Posterior vena cava (tissue), 2 donors: ENCODE results near the gene PLEKHA8. TPM values are rescaled to one million over a fixed set of nuclear protein-coding genes. Genes with fewer than 3 reads are reported as not detected.

Experiments used
- DNase-seq: peaks from one replicate; pipeline ENCODE4 v3.0.0-alpha.2; 2020; ENCODE audit warnings: low spot score
- intact Hi-C, 2 donors: fragments of 100-400 bp; cut with DNase I; formaldehyde crosslinking; loops; one replicate each; pipeline versions ENCODE4 v1.14.1 to v1.14.2; 2022 to 2023
- total RNA-seq, 2 donors: library from RNA; stranded (reverse); fragmentation: NEBNext Ultra II Directional; extraction: Animal tissue kit (Norgen Biotek cat#: 25700); gene quantifications; one replicate each; pipeline ENCODE4 v1.2.1, GENCODE V29; 2021
- donor health status: DM: yes; HTN: yes; CAD: no.
- donor health status: DM: yes; HTN: yes; CAD: no.

Gene PLEKHA8
- total RNA-seq, 2 donors from 2014 or later, result 11.1 to 13.0 TPM

DNA sequence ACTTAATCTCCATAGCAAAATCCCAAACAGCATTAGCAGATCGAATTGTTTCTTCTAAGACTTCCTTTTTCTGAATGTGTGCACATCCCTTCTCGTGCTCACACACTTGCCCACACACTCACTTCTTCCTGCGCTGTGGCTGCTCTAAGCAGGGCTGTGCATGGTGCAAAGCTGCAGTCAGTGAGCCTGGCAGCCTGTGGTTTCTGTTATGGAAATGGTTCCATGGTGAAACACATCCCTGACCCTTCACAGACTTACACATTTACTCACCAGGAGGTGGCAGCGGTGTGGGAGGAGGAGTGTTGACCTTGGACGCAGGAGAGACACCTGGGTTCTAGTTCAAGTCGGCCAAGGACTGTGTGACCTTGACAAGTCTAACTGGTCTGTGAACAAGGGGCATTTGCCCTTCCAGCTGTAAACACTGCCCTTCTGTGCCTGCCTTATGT is 131.5 kb downstream of the PLEKHA8 start:
- intact Hi-C loops, result loop anchor here in 1 of 2 donors (10.0 kb wide), 1 partner anchor 405 kb away; no protein-coding TSS in a partner anchor
- DNase-seq, result no peak

DNA sequence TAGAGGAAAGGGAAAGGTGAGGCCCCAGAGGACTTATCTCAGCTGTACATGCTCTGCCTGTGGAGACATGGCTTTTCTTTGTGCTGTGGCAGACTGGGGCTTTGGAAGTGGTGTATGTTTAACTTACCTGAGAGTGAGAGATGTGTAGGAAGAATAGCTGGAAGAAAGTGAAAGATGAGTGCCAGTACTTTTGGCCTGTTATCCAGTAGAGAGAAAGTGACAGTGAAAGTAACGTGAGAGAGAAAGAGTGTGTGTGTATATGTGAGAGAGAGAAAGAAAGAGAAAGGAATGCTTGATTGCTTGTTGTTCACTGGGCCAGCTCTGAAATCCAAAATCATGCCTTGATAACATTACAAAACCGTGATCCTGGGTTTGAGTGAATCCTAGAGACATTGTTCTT is 132.1 kb downstream of the PLEKHA8 start:
- intact Hi-C loops, result loop anchor here in 1 of 2 donors (10.0 kb wide), 1 partner anchor 404 kb away; no protein-coding TSS in a partner anchor
- DNase-seq, result no peak

DNA sequence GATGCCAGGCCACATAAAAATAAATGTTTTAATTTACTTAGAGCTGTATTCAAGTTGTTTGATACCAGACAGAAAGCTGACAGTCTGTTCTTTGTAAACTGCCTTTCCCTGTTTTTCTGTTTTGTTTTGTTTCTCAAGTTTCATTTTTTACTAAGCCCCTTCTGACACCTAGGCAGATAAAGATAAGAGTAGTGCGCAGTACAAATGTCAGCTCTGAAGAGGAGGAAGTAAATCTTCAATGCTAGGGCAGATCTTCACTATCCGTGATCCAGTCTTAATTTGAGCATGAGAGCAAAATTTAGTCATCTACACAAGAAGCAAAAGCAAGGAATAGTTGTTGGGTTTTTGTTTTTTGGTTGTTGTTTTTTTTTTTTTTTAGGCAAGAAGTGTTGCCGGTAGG is 133.9 kb downstream of the PLEKHA8 start:
- intact Hi-C loops, result loop anchor here in 1 of 2 donors (10.0 kb wide), 1 partner anchor 403 kb away; no protein-coding TSS in a partner anchor
- no peak for DNase-seq

DNA sequence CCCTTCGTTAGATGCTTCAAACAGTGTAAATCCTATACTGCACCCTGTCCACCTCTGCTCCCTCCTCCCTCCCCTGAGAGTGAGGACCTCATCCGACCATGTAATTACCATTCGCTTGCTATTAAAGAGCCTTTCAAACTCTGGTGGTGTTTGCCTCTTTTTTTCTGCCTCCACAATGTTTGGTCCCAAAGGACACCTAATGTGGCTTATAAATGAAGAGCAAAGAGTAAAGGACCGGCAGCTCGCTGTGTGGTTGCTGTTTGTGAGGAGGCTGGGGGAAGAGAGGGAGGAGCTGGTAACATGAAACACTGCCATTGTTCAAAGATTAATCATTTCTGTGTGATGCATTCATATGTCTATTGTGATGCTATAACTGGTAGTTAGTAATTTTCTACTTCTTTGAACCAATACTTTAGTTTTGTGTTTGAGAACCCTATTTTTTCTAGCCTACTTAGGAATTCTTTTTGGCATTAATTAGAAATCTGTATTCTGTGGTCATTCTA is 134.5 kb downstream of the PLEKHA8 start:
- intact Hi-C loops, result loop anchor here in 1 of 2 donors (10.0 kb wide), 1 partner anchor 402 kb away; no protein-coding TSS in a partner anchor
- no peak for DNase-seq

DNA sequence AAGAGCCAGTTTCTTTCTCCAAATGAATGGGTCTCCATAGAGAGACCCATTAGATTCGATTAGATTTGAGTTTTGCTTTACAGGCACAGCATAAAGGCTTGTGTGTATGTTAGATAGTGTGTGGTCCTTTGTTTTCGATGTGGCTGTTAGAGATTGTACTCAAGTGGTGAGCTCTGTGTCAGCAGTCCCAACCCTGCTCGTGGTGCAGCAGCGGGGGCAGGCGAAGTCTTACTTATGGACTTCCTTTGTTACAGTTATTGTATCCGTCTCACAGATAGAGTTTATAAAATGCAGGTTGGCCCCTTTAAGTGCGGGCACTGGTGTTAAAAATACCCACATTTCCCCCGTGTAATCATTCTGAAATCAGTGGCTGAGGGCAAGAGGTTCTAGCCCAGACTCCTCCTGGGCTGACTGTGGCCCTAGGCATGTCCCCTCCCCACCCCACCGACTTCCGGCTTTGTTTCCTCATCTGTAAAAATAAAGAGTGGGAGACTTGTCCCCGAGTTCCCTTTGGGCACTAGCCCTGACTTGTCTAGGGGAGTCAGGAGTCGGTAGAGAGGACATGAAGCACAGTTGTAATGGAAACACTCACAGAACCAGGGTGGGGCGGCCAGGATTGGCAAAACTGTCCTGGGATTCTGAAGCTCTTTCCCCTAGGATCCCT is 135.2 kb downstream of the PLEKHA8 start:
- intact Hi-C loops, result loop anchor here in 1 of 2 donors (10.0 kb wide), 1 partner anchor 401 kb away; no protein-coding TSS in a partner anchor
- DNase-seq, result no peak

DNA sequence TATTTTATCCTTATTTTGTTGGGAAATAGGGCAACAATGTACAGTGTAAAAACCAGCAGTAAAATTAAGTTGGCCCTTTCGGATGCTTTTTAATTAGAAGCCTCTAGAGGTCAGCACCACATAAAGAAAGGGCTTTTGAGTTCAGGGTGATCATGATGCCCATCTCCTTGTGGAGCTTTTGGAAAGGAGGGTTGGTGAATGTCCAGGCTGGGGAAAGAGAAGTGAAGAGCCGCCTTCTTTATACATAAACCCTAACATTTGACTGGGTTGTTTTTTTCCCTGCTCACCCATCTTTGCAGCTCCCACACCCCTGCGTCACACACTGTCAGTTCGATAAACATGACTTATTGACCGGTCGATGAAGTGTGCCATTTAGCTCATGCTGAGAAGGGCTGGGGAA is 136.4 kb downstream of the PLEKHA8 start:
- no peak for DNase-seq
- intact Hi-C loops, result loop anchor here in 1 of 2 donors (10.0 kb wide), 1 partner anchor 400 kb away; no protein-coding TSS in a partner anchor

DNA sequence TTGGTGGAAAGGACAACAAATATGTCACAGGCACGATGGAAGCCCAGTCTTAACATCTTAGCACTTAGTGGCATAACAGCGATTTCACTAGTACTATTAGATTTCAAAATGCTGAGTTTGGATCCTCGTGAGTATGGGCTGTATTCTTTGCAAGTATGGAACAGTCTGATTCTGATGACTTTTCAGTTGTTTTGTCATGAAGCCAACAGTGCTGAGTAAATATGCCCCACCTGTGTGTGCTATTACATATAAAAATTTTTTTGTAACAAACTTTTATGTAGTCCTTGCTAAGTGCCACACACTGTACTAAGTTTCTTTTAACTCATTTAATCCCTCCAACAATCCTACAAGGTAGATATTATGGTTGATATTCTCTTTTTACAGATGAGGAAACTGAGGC is 137.4 kb downstream of the PLEKHA8 start:
- no peak for DNase-seq
- intact Hi-C loops, result loop anchor here in 1 of 2 donors (5.0 to 10.0 kb wide), 3 partner anchors 117 to 399 kb away; partner anchors contain the start of gene ZNRF2

DNA sequence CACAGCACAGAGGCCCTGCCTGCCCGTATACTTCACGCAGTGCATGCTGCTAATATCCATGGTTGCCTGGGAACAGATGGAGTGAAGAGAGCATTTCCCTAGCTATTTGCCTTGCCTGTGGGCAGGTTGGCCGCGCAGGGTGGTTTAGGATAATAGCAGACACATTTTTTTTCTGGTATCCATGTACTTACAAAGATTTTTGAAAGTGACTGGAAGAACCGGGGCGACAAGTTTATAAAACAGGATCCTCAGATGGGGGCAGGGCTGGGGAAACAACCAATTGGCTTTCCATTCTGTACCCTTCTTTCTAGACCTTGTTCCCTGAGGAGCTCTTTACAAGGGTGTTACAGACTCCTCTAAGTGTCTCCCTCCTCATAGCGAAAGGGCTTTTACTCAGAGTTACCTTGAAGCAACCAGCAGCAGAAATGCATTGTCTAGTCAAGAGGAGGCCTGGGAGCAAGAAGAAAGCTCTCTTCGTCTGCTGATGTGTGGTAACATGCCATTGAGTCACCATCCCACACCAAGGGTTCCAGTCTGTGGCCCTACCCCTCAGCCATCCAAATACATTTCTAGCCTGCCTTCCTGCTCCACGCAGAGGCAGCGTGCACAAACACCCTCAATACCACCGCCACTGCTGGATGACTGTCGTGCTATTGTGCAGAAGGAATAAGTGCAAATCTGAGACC is 138.1 kb downstream of the PLEKHA8 start:
- intact Hi-C loops, result loop anchor here in 1 of 2 donors (5.0 to 10.0 kb wide), 3 partner anchors 116 to 399 kb away; partner anchors contain the start of gene ZNRF2
- no peak for DNase-seq

DNA sequence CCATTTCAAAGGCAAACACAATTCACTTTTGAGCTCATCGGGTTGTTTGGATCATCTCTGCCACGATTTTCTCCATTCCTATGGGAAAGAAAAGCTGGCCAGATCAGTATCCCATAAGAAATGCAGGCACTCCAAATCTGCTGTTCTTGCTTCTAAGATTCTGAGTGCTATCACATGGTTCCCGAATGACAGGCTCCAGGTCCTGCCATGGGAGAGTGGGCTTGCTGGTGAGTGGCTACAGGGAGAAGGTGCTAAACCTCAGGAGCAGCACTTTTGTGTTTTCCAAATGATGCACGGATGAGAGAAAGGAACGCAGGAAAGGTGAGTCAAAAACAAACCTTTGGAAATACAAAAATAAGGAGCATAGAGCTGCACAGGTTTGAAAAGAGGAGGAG is 138.6 kb downstream of the PLEKHA8 start:
- intact Hi-C loops, result loop anchor here in 1 of 2 donors (5.0 to 10.0 kb wide), 3 partner anchors 115 to 398 kb away; partner anchors contain the start of gene ZNRF2
- DNase-seq, result no peak

DNA sequence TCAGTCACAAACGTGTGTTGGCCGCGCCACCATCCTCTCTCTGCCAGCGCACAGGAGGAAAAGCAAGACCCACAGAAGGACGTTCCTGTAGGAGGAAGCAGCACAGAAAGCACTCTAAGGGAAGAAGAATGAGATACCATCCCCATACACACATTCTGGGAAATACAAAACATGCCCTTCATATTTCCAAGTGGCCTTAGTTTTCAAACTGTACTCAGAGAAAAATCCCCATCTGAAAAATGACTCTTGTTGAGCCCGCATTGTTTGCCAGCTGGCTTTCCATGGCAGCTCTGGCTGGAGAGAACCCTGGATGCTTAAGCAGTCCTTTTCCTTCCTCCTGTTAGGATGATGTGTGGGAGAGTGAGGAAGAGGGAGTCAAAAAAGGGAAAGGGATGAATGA is 139.7 kb downstream of the PLEKHA8 start:
- no peak for DNase-seq
- intact Hi-C loops, result loop anchor here in 1 of 2 donors (5.0 to 10.0 kb wide), 3 partner anchors 114 to 397 kb away; partner anchors contain the start of gene ZNRF2

DNA sequence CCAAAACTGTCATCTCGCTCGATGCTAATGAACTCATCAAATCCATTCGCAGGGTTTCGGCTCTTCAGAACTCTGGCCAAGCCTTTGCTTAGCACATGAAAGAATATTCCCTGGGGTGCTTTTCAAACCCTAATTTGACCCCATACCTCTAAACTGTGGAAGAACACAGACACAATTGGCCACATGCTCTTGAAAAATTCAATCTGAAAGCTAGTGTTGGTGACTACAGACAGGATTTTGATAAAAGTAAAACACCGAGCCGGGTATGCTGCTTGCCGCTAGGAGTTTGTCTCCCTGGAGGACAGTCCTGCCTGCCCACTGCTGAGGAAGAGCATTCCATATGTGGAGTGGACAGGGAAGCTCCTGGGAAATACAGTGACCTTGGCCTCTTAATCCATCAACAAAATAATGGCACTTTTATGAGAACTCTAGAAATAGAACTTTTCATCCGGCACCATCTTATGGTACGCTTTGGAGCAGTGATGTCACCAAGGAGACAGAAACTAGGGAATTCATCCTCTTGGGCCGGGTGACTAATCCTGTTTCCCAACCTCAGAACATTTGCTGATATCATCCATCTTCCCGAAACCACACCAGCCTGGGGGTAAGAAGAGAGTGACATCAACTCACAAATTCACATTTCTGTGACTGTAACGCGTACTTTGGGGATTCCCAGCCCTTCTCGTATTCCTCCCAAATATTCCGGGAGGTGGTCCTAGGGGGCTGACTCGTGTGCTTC is 140.8 kb downstream of the PLEKHA8 start:
- intact Hi-C loops, result loop anchor here in 1 of 2 donors (5.0 to 10.0 kb wide), 3 partner anchors 113 to 396 kb away; partner anchors contain the start of gene ZNRF2
- DNase-seq, result no peak

DNA sequence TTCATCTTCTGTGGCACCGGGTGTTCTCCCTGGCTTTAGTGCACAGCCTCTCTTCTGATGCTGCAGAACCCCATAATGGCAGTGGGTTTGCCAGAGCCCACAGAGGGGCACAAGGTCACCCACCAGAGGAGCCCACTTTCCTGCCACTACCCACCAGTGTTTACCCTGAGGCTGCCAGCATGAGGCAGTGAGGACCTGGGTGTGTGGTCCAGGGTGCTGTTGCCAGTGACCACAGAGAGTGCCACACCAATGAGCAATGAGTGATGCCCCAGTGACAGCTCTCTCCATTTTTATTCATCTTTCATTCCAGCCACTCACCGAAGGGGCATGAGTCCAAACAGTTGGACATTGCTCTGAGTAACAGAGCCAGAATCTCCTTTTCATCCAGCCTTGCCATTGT is 141.4 kb downstream of the PLEKHA8 start:
- intact Hi-C loops, result loop anchor here in 1 of 2 donors (5.0 to 10.0 kb wide), 3 partner anchors 113 to 395 kb away; partner anchors contain the start of gene ZNRF2

DNA sequence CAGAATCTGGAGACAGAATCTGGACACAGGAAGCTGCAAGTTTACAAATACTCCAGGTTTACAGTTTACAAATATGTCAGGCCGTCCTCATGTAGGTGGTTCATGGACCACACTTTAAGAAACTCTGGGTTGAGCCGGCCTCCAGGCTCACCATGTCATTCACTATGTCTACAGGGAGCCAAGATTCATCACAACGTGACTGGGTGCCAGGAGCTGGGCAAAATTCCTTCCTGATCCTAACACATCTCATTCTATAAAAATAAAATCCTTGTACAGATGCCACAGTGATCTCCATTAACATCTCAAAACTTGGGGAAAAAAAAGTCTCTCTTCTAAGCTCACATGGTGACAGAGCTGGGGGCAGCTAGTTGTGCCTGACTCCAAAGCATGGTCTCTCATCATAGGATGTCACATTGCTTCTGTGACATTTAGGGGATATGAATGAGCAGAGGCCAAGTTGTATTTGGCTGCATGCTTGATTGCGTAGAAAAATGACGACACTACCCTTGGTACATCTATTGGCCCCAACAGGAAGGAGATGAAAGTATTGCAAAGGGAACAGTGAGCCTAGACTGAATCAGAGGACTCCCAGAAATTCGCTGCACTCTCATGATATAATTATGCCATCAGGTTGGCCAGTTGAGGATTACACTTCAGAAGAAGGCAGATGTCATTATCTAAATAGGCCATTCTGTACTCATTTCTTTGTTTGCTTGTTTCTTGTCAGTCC is 142.4 kb downstream of the PLEKHA8 start:
- intact Hi-C loops, result no loop called here
- no peak for DNase-seq

More for the DNA sequence above, 141.4 kb downstream of the PLEKHA8 start:
- DNase-seq, result no peak

DNA sequence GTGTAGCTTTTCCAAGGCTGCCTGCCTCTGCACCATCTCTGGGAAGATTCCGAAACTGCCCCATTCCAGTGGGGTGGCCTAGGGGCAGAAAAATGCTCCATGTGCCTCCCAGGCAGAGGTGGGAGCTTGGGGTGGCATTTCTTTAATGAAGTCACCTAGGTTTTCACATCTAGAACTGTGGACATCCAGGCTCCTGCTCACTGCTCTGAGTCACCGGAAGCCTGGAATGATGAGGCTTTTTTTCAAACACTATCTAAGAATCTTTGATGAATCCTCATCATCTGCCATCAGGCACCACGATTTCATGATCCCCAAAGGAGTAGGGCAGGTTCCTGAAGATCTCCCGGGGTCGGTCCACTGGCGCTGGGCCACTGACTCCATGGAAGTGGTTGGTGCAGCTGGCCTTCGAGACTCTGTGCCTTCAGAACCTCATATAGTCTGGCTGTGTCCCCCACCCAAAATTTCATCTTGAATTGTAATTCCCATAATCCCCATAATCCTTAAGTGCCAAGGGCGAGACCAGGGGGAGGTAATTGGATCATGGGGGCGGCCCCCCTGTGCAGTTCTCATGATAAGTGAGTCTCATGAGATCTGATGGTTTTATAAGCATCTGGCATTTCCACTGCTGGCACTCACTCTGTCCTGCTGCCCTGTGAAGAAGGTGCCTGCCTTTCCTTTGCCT is 143.7 kb downstream of the PLEKHA8 start:
- intact Hi-C loops, result no loop called here
- no peak for DNase-seq

DNA sequence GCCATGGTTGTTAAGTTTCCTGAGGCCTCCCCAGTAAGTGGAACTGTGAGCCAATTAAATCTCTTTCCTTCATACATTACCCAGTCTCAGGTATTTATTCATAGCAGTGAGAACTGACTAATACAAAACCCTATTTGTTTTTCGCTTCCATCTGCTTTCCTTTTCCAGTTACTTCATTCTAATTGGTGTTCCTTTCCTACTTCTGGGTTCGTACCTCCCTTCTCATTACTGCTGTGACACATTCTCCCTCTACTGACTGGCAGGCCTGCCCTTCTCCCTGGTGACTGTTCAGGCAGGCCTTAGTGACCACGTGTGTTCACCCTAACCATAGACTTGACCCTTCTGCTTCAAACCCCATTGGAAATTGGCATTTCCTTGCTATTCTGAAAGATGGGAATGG is 144.2 kb downstream of the PLEKHA8 start:
- intact Hi-C loops, result no loop called here
- DNase-seq, result no peak

DNA sequence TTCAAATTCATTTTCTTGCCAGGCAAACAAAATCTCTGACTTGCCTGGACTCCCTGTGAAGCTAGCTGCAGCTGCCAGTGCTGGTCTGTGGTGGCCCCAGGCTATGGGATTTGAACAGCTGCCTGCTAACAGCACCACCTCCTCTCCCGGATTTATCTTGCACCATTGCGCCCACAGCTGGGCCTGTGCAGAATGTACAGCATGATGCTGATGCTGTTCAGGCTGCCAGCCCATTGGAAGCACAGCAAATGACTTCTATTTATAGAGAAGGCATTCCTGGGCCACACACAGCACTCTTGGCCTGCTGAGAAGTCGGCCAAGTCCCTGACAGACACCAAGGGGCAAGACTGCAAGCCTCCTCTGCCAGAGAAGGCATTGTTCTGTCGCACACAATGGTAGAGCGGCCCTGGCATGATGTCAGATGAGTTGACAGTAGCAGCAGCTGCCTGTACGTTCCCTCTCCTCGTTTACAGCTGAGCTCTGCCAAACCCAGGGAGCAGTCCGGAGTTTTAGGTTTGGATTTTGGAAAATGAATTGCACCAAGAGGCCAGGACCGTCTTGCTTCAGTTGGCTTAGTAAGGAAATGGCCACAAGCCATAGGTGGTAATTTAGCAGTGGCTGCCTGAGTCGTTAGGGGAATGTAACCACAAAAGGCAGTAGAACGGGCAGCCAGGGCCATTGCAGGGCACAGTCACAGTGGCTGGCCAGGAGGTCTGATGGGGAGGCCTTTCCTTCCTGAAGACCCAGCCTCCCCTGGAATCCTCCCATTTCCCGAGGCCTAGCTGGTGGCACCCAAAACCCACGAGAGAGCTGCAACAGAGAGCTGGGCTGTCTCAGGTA is 145.1 kb downstream of the PLEKHA8 start:
- peak; percentile 90 for DNase-seq
- intact Hi-C loops, result no loop called here

DNA sequence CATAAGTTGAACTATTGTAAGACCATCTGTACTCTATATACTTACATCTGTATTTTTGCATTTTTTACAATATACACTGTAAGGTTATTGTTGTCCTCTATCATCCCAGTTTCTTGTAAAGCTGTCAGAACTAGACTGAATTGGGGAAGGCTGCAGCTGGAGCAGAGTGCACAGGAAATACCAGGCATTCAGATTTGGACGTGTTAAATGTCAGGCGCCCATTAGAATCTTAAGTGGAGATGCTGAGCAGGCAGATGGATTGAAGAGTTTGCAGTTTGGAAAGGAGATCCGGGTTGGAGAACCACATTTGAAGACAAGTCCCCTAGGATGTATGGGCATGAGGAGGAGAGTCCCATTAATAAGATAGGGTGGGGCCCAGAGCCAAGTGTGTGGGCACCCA is 147.0 kb downstream of the PLEKHA8 start:
- intact Hi-C loops, result no loop called here
- DNase-seq, result no peak
